D341Med (cell line): ENCODE results near the gene PAIP1.
"Not testable (repeated sequence)": the region's sequence is repeated elsewhere in the genome, so short reads cannot be mapped to it uniquely, and the experiment has no call there.

Source experiments
- DNase-seq: peaks from one replicate; pipeline ENCODE4 v3.0.0; 2012; ENCODE audit warnings: low spot score

The PAIP1 gene

GRCh38 chr5:43515678-43516048 is 41.2 kb downstream of the PAIP1 start:
- no peak for DNase-seq

- peak; percentile 95 for DNase-seq
Observed at GRCh38 chr5:43514816-43515677, 41.8 kb downstream of the PAIP1 start, which contains the start of gene C5orf34. Gene C5orf34 (minus strand): TSS chr5:43515148. CDS start chr5:43509339, 5,809 bp downstream.

GRCh38 chr5:43514471-43514815 is 42.4 kb downstream of the PAIP1 start:
- no peak for DNase-seq

GRCh38 chr5:43514025-43514424 is 42.9 kb downstream of the PAIP1 start:
- DNase-seq = no peak

- not testable (repeated sequence) for DNase-seq
Observed at GRCh38 chr5:43511062-43511461, 45.8 kb downstream of the PAIP1 start.

GRCh38 chr5:43498581-43498980 is 58.3 kb downstream of the PAIP1 start:
- DNase-seq = no peak

- no peak for DNase-seq
Observed at GRCh38 chr5:43497311-43498104, 59.4 kb downstream of the PAIP1 start.

- DNase-seq = no peak
Observed at GRCh38 chr5:43491326-43491725, 65.6 kb downstream of the PAIP1 start.

GRCh38 chr5:43486353-43486752 is 70.5 kb downstream of the PAIP1 start:
- DNase-seq = no peak

GRCh38 chr5:43485406-43485805 is 71.5 kb downstream of the PAIP1 start:
- no peak for DNase-seq

GRCh38 chr5:43484106-43484849 is 72.6 kb downstream of the PAIP1 start:
- peak; percentile 85 for DNase-seq

GRCh38 chr5:43483298-43484105 is 73.4 kb downstream of the PAIP1 start, which contains the start of gene TMEM267:
Gene TMEM267 (minus strand): TSS chr5:43483865. CDS start chr5:43453969, 29,896 bp downstream.
- DNase-seq = peak; percentile 90

GRCh38 chr5:43482490-43483297 is 74.2 kb downstream of the PAIP1 start:
- DNase-seq = no peak
